SH-SY5Y (cell line): ENCODE data around the gene SOS2.

Experiments
- GATA2 ChIP-seq: IDR thresholded peaks from 2 replicates; pipeline ENCODE4 v1.6.1; 2011; ENCODE audit warnings: mild to moderate bottlenecking, low read depth, low read length
- GATA3 ChIP-seq: IDR thresholded peaks from 2 replicates; pipeline ENCODE4 v1.6.1; 2011; ENCODE audit warnings: low read depth, mild to moderate bottlenecking, low read length, moderate library complexity

Gene SOS2

GRCh38 chr14:50069325-50069724 is 162.1 kb downstream of the SOS2 start:
- TF ChIP-seq GATA3 (no peak), GATA2 (no peak)

- TF ChIP-seq GATA2 (no peak), GATA3 (no peak)
These were observed 162.9 kb downstream of the SOS2 start for GRCh38 chr14:50068496-50068895.

GRCh38 chr14:50067723-50068495 is 163.5 kb downstream of the SOS2 start:
- TF ChIP-seq GATA3 (no peak), GATA2 (no peak)
